ENCODE measurements around the gene INAFM2. TPM values are rescaled to one million over a fixed set of nuclear protein-coding genes. Genes with fewer than 3 reads are reported as not detected.

Gene INAFM2
- total RNA-seq, 1 experiment from 2014 or later, result 25.4 TPM

GRCh38 chr15:40302288-40302886 is 21.1 kb upstream of the INAFM2 start:
- H3K79me1 ChIP-seq (ENCODE audit: insufficient read depth, low read depth, low read length, poor library complexity, severe bottlenecking), result no peaks in the 10 kb centered on the region
- H3K4me1 Mint-ChIP-seq, result peaks cover 19 to 25% of the 10 kb centered on the region in 2 experiments
- H3K27ac Mint-ChIP-seq, result no peak overlapping the region
- H2AFZ ChIP-seq (ENCODE audit: low read length), result no peak overlapping the region
- H3K4me1 ChIP-seq (ENCODE audit: insufficient read depth, low read length), result peaks cover 2% of the 10 kb centered on the region; the same call in 1 of the 2 replicates
- H3K9ac ChIP-seq (ENCODE audit: extremely low read depth, insufficient read length, low read length), result no peak overlapping the region
- no peaks in the 10 kb centered on the region for H3K79me2 ChIP-seq (ENCODE audit: insufficient read depth, low read length)
- H3K23ac ChIP-seq (ENCODE audit: insufficient read length, low read depth, low read length), result no peak overlapping the region
- no peak overlapping the region for H3K4me2 ChIP-seq (ENCODE audit: insufficient read depth, insufficient read length, low read length)
- H3K56ac ChIP-seq (ENCODE audit: insufficient read length, low read depth, low read length), result no peak overlapping the region
- H3T11ph ChIP-seq (ENCODE audit: low read length), result no peak overlapping the region
- no peak overlapping the region for H3K27ac ChIP-seq (ENCODE audit: insufficient read length, low read depth, low read length)
- no peak overlapping the region for H2BK5ac ChIP-seq (ENCODE audit: insufficient read length, low read length)
- H3K9me3 ChIP-seq (ENCODE audit: control insufficient read depth, low read depth, low read length), result no peaks in the 10 kb centered on the region
- no CpG with 5 or more reads among the region's 19 CpGs for WGBS (ENCODE audit: extremely low coverage, insufficient read length, low lambda C conversion rate)
- TF ChIP-seq CTCF (conservative IDR thresholded peaks at IDR 0.05), result no peak
- 0 out of 2 replicates have a peak overlapping the region, but pooled peaks have one; percentile 14 for H2BK15ac ChIP-seq (ENCODE audit: low read depth, low read length)
- H4K91ac ChIP-seq (ENCODE audit: insufficient read length, low read depth, low read length), result no peak overlapping the region
- no peaks in the 10 kb centered on the region for H4K20me1 ChIP-seq (ENCODE audit: control insufficient read depth, insufficient read depth, insufficient read length)
- H3K23me2 ChIP-seq (ENCODE audit: insufficient read length, low read depth, low read length, poor library complexity, severe bottlenecking), result no peaks in the 10 kb centered on the region
- H4K5ac ChIP-seq (ENCODE audit: insufficient read length, low read depth, low read length), result no peak overlapping the region
- H3K4me3 Mint-ChIP-seq, result no peak overlapping the region; a peak in 1 of 5 replicates
- peaks cover 2 to 16% (median 5%) of the 10 kb centered on the region in 3 experiments; a peak in 5 of 7 replicates for H3K36me3 Mint-ChIP-seq (ENCODE audit: insufficient read depth in 1 of 3, low read depth in 3 of 3)
- no peak overlapping the region for H2BK120ac ChIP-seq (ENCODE audit: low read depth, low read length, poor library complexity, severe bottlenecking)
- no peak overlapping the region for H2BK20ac ChIP-seq (ENCODE audit: low read depth, low read length, poor library complexity, severe bottlenecking)
- no peak overlapping the region for H4K8ac ChIP-seq (replicated peaks; ENCODE audit: insufficient read length, low read depth, low read length)
- no peak overlapping the region for H3K4ac ChIP-seq (ENCODE audit: low read depth, low read length)
- no peaks in the 10 kb centered on the region for H3K27me3 ChIP-seq (ENCODE audit: insufficient read depth, low read length)
- no peak overlapping the region for H2BK12ac ChIP-seq (ENCODE audit: insufficient read length, low read depth, low read length)
- peak overlapping the region; percentile 52; the same call in 1 of the 2 replicates for H3K14ac ChIP-seq (ENCODE audit: insufficient read depth, low read length)
- H3K18ac ChIP-seq (ENCODE audit: insufficient read length, low read depth, low read length), result peak overlapping the region; percentile 2
- H2AK5ac ChIP-seq (ENCODE audit: insufficient read length, low read length), result no peak overlapping the region
- H3K27me3 Mint-ChIP-seq (ENCODE audit: low read depth), result peaks cover 17% of the 10 kb centered on the region
- DNase-seq, result no peak
- H3K9me3 Mint-ChIP-seq, result peaks cover 15% of the 10 kb centered on the region in 2 experiments
